OCI-LY3 (cell line): ENCODE measurements around the gene EHHADH.

Experiments used
- CTCF ChIP-seq: fragments of 200-600, 300-600 bp; sonication (generic); IDR thresholded peaks from 2 replicates; pipeline ENCODE4 v1.5.1; 2014; ENCODE audit warnings: antibody characterized with exemption, low read length, low read depth
- EZH2phosphoT487 ChIP-seq: fragments of 200-600 bp; shearing (Covaris generic); IDR thresholded peaks from 2 replicates; pipeline ENCODE4 v1.6.1; 2018; ENCODE audit warnings: antibody characterized with exemption, mixed run types, low read depth

- TF ChIP-seq CTCF = no peak
- TF ChIP-seq EZH2phosphoT487 = no peak
These were observed 22.6 kb upstream of the EHHADH start for GRCh38 chr3:185276415-185276814.
